Kidney epithelial cell (primary cell): ENCODE results near the gene UNKL. TPM values are rescaled to one million over a fixed set of nuclear protein-coding genes. Genes with fewer than 3 reads are reported as not detected.

ENCODE experiments used
- DNase-seq: peaks from one replicate; pipeline ENCODE4 v3.0.0-alpha.2; 2010; ENCODE audit warnings: low read depth
- H3K27me3 ChIP-seq: 2 replicates; pipeline ENCODE4 v1.6.0; 2011; ENCODE audit warnings: low read length; ENCODE audit not compliant: control insufficient read depth, insufficient read depth
- H3K36me3 ChIP-seq: 2 replicates; pipeline ENCODE4 v1.5.1; 2011; ENCODE audit warnings: low read length; ENCODE audit not compliant: control insufficient read depth, insufficient read depth
- H3K4me3 ChIP-seq: 2 replicates; pipeline ENCODE4 v1.5.1; 2011; ENCODE audit warnings: low read depth, mild to moderate bottlenecking, control low read depth, low read length
- CTCF ChIP-seq: IDR thresholded peaks from 2 replicates; pipeline ENCODE4 v1.5.1; 2011; ENCODE audit warnings: mild to moderate bottlenecking, moderate library complexity, low read length, control low read depth, inconsistent platforms; ENCODE audit not compliant: insufficient read depth, poor library complexity, severe bottlenecking
- total RNA-seq: library from RNA; depleted of rRNA; stranded (reverse); fragments of >200 nt; gene quantifications from 2 replicates; pipeline ENCODE4 v1.2.3, GENCODE V29; 2015

Gene UNKL
- total RNA-seq, 1 donor from 2014 or later = 19.3 TPM

- H3K36me3 ChIP-seq = no peaks in the 10 kb centered on the region
- H3K4me3 ChIP-seq = no peak overlapping the region
- no peak for TF ChIP-seq CTCF
- no peak for DNase-seq
- H3K27me3 ChIP-seq = peaks cover 36% of the 10 kb centered on the region
Observed at GRCh38 chr16:1433756-1434155, 19.3 kb upstream of the UNKL start.

GRCh38 chr16:1433263-1433560, 18.7 kb upstream of the UNKL start:
- DNase-seq = no peak
- no peak for TF ChIP-seq CTCF
- peaks cover 36% of the 10 kb centered on the region for H3K27me3 ChIP-seq
- H3K36me3 ChIP-seq = no peaks in the 10 kb centered on the region
- no peak overlapping the region for H3K4me3 ChIP-seq

GRCh38 chr16:1432388-1433262, 18.1 kb upstream of the UNKL start:
- Histone ChIP-seq H3K27me3 (peaks cover 34% of the 10 kb centered on the region), H3K36me3 (no peaks in the 10 kb centered on the region), H3K4me3 (no peak overlapping the region)
- no peak for DNase-seq
- no peak for TF ChIP-seq CTCF

- Histone ChIP-seq H3K36me3 (no peaks in the 10 kb centered on the region), H3K4me3 (no peak overlapping the region), H3K27me3 (peaks cover 34% of the 10 kb centered on the region)
- DNase-seq = no peak
- TF ChIP-seq CTCF = no peak
Observed at GRCh38 chr16:1431497-1432270, 17.2 kb upstream of the UNKL start.

GRCh38 chr16:1430759-1431496, 16.4 kb upstream of the UNKL start, which contains the start of gene PERCC1:
TSS of gene PERCC1 (plus strand) at chr16:1431078. CDS start at chr16:1432594, 1,516 bp downstream.
- DNase-seq = no peak
- Histone ChIP-seq H3K36me3 (no peaks in the 10 kb centered on the region), H3K27me3 (peaks cover 34% of the 10 kb centered on the region), H3K4me3 (no peak within 1 kb of the TSS)
- TF ChIP-seq CTCF = no peak
